H9 (cell line): Measurements from ENCODE around the gene TTC9C. TPM values are rescaled to one million over a fixed set of nuclear protein-coding genes. Genes with fewer than 3 reads are reported as not detected.

Source experiments
- DNase-seq: peaks from one replicate; pipeline ENCODE4 v3.0.0-alpha.2; 2017
- H2AFZ ChIP-seq: one replicate; pipeline ENCODE4 v1.6.1; 2013; ENCODE audit warnings: mild to moderate bottlenecking, low read length, control low read depth, moderate library complexity
- H2AK5ac ChIP-seq: 2 replicates; pipeline ENCODE4 v1.6.1; 2013; ENCODE audit warnings: low read length, control low read depth, mixed read lengths; ENCODE audit not compliant: insufficient read length
- H2BK120ac ChIP-seq: one replicate; pipeline ENCODE4 v1.6.1; 2013; ENCODE audit warnings: low read depth, mild to moderate bottlenecking, low read length, control low read depth, inconsistent platforms; ENCODE audit not compliant: poor library complexity, severe bottlenecking
- H2BK12ac ChIP-seq: 2 replicates; pipeline ENCODE4 v1.6.1; 2013; ENCODE audit warnings: low read length, control low read depth, mixed read lengths, low read depth; ENCODE audit not compliant: insufficient read length
- H2BK15ac ChIP-seq: 2 replicates; pipeline ENCODE4 v1.6.1; 2013; ENCODE audit warnings: low read depth, low read length, control low read depth
- H2BK20ac ChIP-seq: one replicate; pipeline ENCODE4 v1.6.1; 2013; ENCODE audit warnings: low read depth, mild to moderate bottlenecking, low read length, control low read depth, inconsistent platforms; ENCODE audit not compliant: poor library complexity, severe bottlenecking
- H2BK5ac ChIP-seq: 2 replicates; pipeline ENCODE4 v1.6.1; 2013; ENCODE audit warnings: low read length, control low read depth, mixed read lengths; ENCODE audit not compliant: insufficient read length
- H3K14ac ChIP-seq: 2 replicates; pipeline ENCODE4 v1.6.1; 2013; ENCODE audit warnings: low read length, control low read depth; ENCODE audit not compliant: insufficient read depth
- H3K18ac ChIP-seq: 2 replicates; pipeline ENCODE4 v1.6.1; 2013; ENCODE audit warnings: low read depth, mild to moderate bottlenecking, mixed read lengths, low read length, control low read depth; ENCODE audit not compliant: insufficient read length
- H3K23ac ChIP-seq: 2 replicates; pipeline ENCODE4 v1.6.1; 2013; ENCODE audit warnings: low read length, control low read depth, mixed read lengths, low read depth; ENCODE audit not compliant: insufficient read length
- H3K23me2 ChIP-seq: 2 replicates; pipeline ENCODE4 v1.6.1; 2013; ENCODE audit warnings: low read depth, mild to moderate bottlenecking, mixed read lengths, low read length, control low read depth; ENCODE audit not compliant: insufficient read length, poor library complexity, severe bottlenecking
- H3K27ac ChIP-seq: 2 replicates; pipeline ENCODE4 v1.5.1; 2013; ENCODE audit warnings: low read length, control low read depth, mixed read lengths, low read depth; ENCODE audit not compliant: insufficient read length
- H3K27me3 ChIP-seq: 2 replicates; pipeline ENCODE4 v1.6.1; 2013; ENCODE audit warnings: low read length, control low read depth, inconsistent platforms; ENCODE audit not compliant: insufficient read depth
- H3K4ac ChIP-seq: 2 replicates; pipeline ENCODE4 v1.6.1; 2013; ENCODE audit warnings: low read depth, mild to moderate bottlenecking, control low read depth, inconsistent platforms, low read length, moderate library complexity
- H3K4me1 ChIP-seq: 2 replicates; pipeline ENCODE4 v1.6.1; 2013; ENCODE audit warnings: low read length, control low read depth, inconsistent platforms; ENCODE audit not compliant: insufficient read depth
- H3K4me2 ChIP-seq: 2 replicates; pipeline ENCODE4 v1.6.1; 2013; ENCODE audit warnings: low read length, control low read depth, mixed read lengths; ENCODE audit not compliant: insufficient read length, insufficient read depth
- H3K56ac ChIP-seq: 2 replicates; pipeline ENCODE4 v1.6.1; 2013; ENCODE audit warnings: low read depth, mild to moderate bottlenecking, mixed read lengths, low read length, control low read depth; ENCODE audit not compliant: insufficient read length
- H3K79me1 ChIP-seq: 2 replicates; pipeline ENCODE4 v1.6.1; 2013; ENCODE audit warnings: low read depth, mild to moderate bottlenecking, moderate library complexity, low read length, control low read depth, inconsistent platforms; ENCODE audit not compliant: insufficient read depth, poor library complexity, severe bottlenecking
- H3K79me2 ChIP-seq: 2 replicates; pipeline ENCODE4 v1.6.1; 2013; ENCODE audit warnings: low read length, control low read depth, inconsistent platforms; ENCODE audit not compliant: insufficient read depth
- H3K9ac ChIP-seq: 2 replicates; pipeline ENCODE4 v1.6.1; 2013; ENCODE audit warnings: low read length, control low read depth, mixed read lengths; ENCODE audit not compliant: insufficient read length; ENCODE audit errors: extremely low read depth
- H3K9me3 ChIP-seq: one replicate; pipeline ENCODE4 v1.6.1; 2013; ENCODE audit warnings: low read depth, low read length, inconsistent platforms; ENCODE audit not compliant: control insufficient read depth
- H3T11ph ChIP-seq: one replicate; pipeline ENCODE4 v1.6.1; 2013; ENCODE audit warnings: mild to moderate bottlenecking, low read length, control low read depth, inconsistent platforms
- H4K20me1 ChIP-seq: one replicate; pipeline ENCODE4 v1.6.1; 2013; ENCODE audit not compliant: control insufficient read depth, insufficient read length, insufficient read depth
- H4K5ac ChIP-seq: 2 replicates; pipeline ENCODE4 v1.6.1; 2013; ENCODE audit warnings: low read depth, mild to moderate bottlenecking, mixed read lengths, low read length, control low read depth; ENCODE audit not compliant: insufficient read length
- H4K8ac ChIP-seq: replicated peaks from 2 replicates; pipeline ENCODE4 v1.6.1; 2013; ENCODE audit warnings: low read length, control low read depth, mixed read lengths, low read depth; ENCODE audit not compliant: insufficient read length
- H4K91ac ChIP-seq: 2 replicates; pipeline ENCODE4 v1.6.1; 2013; ENCODE audit warnings: low read depth, mild to moderate bottlenecking, moderate library complexity, mixed read lengths, low read length, control low read depth; ENCODE audit not compliant: insufficient read length
- H3K27ac Mint-ChIP-seq, 3 experiments: 2 replicates in 2 of 3; 3 replicates in 1 of 3; pipeline ENCODE4 v1.8.0; 2020 to 2021; ENCODE audit warnings: mixed read lengths in 3 of 3, mild to moderate bottlenecking in 1 of 3, moderate library complexity in 1 of 3
- H3K27me3 Mint-ChIP-seq: 2 replicates; pipeline ENCODE4 v1.8.0; 2021; ENCODE audit warnings: low read depth, mild to moderate bottlenecking, moderate library complexity, mixed read lengths
- H3K36me3 Mint-ChIP-seq, 3 experiments: 2 replicates in 2 of 3; 3 replicates in 1 of 3; pipeline ENCODE4 v1.8.0; 2020 to 2021; ENCODE audit warnings: low read depth in 3 of 3, mixed read lengths in 3 of 3; ENCODE audit not compliant: insufficient read depth in 1 of 3
- H3K4me1 Mint-ChIP-seq, 2 experiments: 2 replicates each; pipeline ENCODE4 v1.8.0; 2020; ENCODE audit warnings: mixed read lengths in 2 of 2
- H3K4me3 Mint-ChIP-seq, 2 experiments: 2 replicates in 1 of 2; 3 replicates in 1 of 2; pipeline ENCODE4 v1.8.0; 2020 to 2021; ENCODE audit warnings: mild to moderate bottlenecking in 2 of 2, mixed read lengths in 2 of 2, moderate library complexity in 1 of 2
- H3K9me3 Mint-ChIP-seq, 2 experiments: 2 replicates in 1 of 2; 3 replicates in 1 of 2; pipeline ENCODE4 v1.8.0; 2020; ENCODE audit warnings: mild to moderate bottlenecking in 2 of 2, mixed read lengths in 2 of 2, moderate library complexity in 1 of 2
- WGBS: extraction: QIAGEN DNeasy Blood & Tissue Kit; methylation state at CpG from one replicate; pipeline ENCODE4 v1.1.7; 2013; ENCODE audit warnings: missing lambda C conversion rate, low lambda C conversion rate, mixed read lengths; ENCODE audit not compliant: insufficient read length; ENCODE audit errors: extremely low coverage; 5-methylcytosine and 5-hydroxymethylcytosine counted together
- total RNA-seq: library from RNA; stranded (reverse); gene quantifications from 2 replicates; pipeline ENCODE4 v1.2.1, GENCODE V29; 2021
- TF ChIP-seq, protein P1 (sequence below): fragments of 200-600 bp; sonication (generic); conservative IDR thresholded peaks from 3 replicates; pipeline ENCODE4 v1.8.0; 2021; ENCODE audit warnings: antibody characterized with exemption, mild to moderate bottlenecking

TTC9C gene
- total RNA-seq, 1 experiment from 2014 or later = 33.4 TPM

DNA sequence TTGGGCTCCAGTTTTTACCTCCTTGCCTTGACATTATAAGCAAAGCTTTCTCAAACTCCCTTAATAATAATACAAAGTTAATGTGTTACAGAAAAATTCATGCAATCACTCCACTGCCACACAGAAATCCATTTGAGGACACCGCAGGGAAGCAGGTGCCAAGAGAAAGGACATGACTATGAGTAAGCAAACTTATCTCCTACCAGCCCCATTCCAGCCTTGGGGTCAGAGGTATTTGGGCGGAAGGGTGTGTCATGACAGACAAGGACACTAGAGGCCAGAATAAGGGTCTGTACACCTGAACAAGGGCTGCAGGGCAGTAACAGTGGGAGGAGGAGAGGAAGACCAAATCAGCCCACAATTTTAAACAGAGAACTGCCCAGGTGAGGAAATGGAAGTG lies 14.9 kb upstream of the TTC9C start:
- Histone ChIP-seq H3K9ac (no peak overlapping the region), H2BK120ac (no peak overlapping the region), H4K5ac (no peak overlapping the region), H3K4ac (no peak overlapping the region), H2BK12ac (no peak overlapping the region), H3K27me3 (no peaks in the 10 kb centered on the region), H3K4me1 (peaks cover 2% of the 10 kb centered on the region; the same call in 1 of the 2 replicates), H3T11ph (no peak overlapping the region), H2BK15ac (no peak overlapping the region), H3K23ac (no peak overlapping the region), H2BK20ac (no peak overlapping the region), H2AFZ (no peak overlapping the region), H4K91ac (no peak overlapping the region), H3K9me3 (no peaks in the 10 kb centered on the region), H2AK5ac (no peak overlapping the region), H3K79me1 (peaks cover 2% of the 10 kb centered on the region), H3K23me2 (peaks cover 18% of the 10 kb centered on the region), H3K4me2 (no peak overlapping the region), H4K20me1 (no peaks in the 10 kb centered on the region), H2BK5ac (no peak overlapping the region), H3K18ac (no peak overlapping the region), H3K14ac (no peak overlapping the region), H3K79me2 (no peaks in the 10 kb centered on the region), H3K56ac (no peak overlapping the region), H4K8ac (no peak overlapping the region), H3K27ac (no peak overlapping the region)
- H3K27me3 Mint-ChIP-seq = no peaks in the 10 kb centered on the region
- peak overlapping the region in 1 of 2 experiments; percentile 33; a peak in 2 of 5 replicates for H3K4me3 Mint-ChIP-seq
- H3K9me3 Mint-ChIP-seq = no peaks in the 10 kb centered on the region; a peak in 1 of 5 replicates
- H3K4me1 Mint-ChIP-seq = peaks cover 27 to 52% of the 10 kb centered on the region in 2 experiments
- H3K36me3 Mint-ChIP-seq = peaks cover 46 to 80% (median 75%) of the 10 kb centered on the region in 3 experiments
- no CpG with 5 or more reads among the region's 2 CpGs for WGBS
- no peak for DNase-seq
- TF ChIP-seq, protein P1, sequence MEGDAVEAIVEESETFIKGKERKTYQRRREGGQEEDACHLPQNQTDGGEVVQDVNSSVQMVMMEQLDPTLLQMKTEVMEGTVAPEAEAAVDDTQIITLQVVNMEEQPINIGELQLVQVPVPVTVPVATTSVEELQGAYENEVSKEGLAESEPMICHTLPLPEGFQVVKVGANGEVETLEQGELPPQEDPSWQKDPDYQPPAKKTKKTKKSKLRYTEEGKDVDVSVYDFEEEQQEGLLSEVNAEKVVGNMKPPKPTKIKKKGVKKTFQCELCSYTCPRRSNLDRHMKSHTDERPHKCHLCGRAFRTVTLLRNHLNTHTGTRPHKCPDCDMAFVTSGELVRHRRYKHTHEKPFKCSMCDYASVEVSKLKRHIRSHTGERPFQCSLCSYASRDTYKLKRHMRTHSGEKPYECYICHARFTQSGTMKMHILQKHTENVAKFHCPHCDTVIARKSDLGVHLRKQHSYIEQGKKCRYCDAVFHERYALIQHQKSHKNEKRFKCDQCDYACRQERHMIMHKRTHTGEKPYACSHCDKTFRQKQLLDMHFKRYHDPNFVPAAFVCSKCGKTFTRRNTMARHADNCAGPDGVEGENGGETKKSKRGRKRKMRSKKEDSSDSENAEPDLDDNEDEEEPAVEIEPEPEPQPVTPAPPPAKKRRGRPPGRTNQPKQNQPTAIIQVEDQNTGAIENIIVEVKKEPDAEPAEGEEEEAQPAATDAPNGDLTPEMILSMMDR = no peak
- H3K27ac Mint-ChIP-seq = peak overlapping the region; percentile 70 to 89 (median 87); a peak in 6 of 7 replicates
